Astrocyte of the spinal cord (primary cell): ENCODE data around the gene KRTAP27-1.
A peak's percentile ranks its signal among the peaks of the same experiment; 100 is the strongest.

Experiments used
- DNase-seq: peaks from one replicate; pipeline ENCODE4 v3.0.0; 2011; ENCODE audit warnings: low read depth, low spot score
- H3K4me3 ChIP-seq: 2 replicates; pipeline ENCODE4 v1.5.1; 2011; ENCODE audit warnings: low read depth, mild to moderate bottlenecking, low read length, moderate library complexity
- CTCF ChIP-seq: IDR thresholded peaks from 2 replicates; pipeline ENCODE4 v1.5.1; 2012; ENCODE audit warnings: low read depth, mild to moderate bottlenecking, low read length, inconsistent platforms
- in situ Hi-C: cut with HindIII; loops from 2 replicates; pipeline ENCODE4 v1.10.0; 2017; ENCODE audit warnings: low sequenced_read_pairs

The KRTAP27-1 gene

GRCh38 chr21:30336596-30336995 is 898 bp downstream of the KRTAP27-1 start:
- DNase-seq, result peak; percentile 31
- no peak overlapping the region for H3K4me3 ChIP-seq
- in situ Hi-C loops, result no loop called here
- TF ChIP-seq CTCF, result no peak

GRCh38 chr21:30333736-30334135 is 3.8 kb downstream of the KRTAP27-1 start:
- H3K4me3 ChIP-seq, result no peak overlapping the region
- TF ChIP-seq CTCF, result no peak
- in situ Hi-C loops, result no loop called here
- no peak for DNase-seq

- in situ Hi-C loops, result no loop called here
- no peak for TF ChIP-seq CTCF
- DNase-seq, result no peak
Measured at GRCh38 chr21:30332681-30333080, 4.8 kb downstream of the KRTAP27-1 start.

GRCh38 chr21:30329203-30329875 is 8.2 kb downstream of the KRTAP27-1 start:
- no peak overlapping the region for H3K4me3 ChIP-seq
- no peak for TF ChIP-seq CTCF
- DNase-seq, result peak; percentile 28
- in situ Hi-C loops, result no loop called here

More at GRCh38 chr21:30332681-30333080, 4.8 kb downstream of the KRTAP27-1 start:
- no peak overlapping the region for H3K4me3 ChIP-seq

GRCh38 chr21:30326390-30326789 is 11.1 kb downstream of the KRTAP27-1 start:
- no peak for TF ChIP-seq CTCF
- in situ Hi-C loops, result no loop called here
- no peak for DNase-seq
- H3K4me3 ChIP-seq, result no peak overlapping the region

- H3K4me3 ChIP-seq, result no peak within 1 kb of the TSS
- no peak for DNase-seq
- in situ Hi-C loops, result no loop called here
- no peak for TF ChIP-seq CTCF
Measured at GRCh38 chr21:30320215-30320614, 17.3 kb downstream of the KRTAP27-1 start, which contains the start of gene KRTAP26-1. KRTAP26-1 (minus strand) TSS chr21:30320315; CDS start chr21:30320035, 280 bp downstream.
